Calu3 (cell line): ENCODE results near the gene PANX2. TPM values are rescaled to one million over a fixed set of nuclear protein-coding genes. Genes with fewer than 3 reads are reported as not detected.

Source experiments
- BruUV-seq: library from RNA; stranded (reverse); fragments of 400-500 nt; replicated peaks from 2 replicates; lab custom pipeline; 2021; lab: Mats Ljungman, UMichigan
- CTCF ChIA-PET: fragments of 300-600 bp; sonication (Branson Sonifier 250); formaldehyde crosslinking; loops from one replicate; lab custom pipeline; 2022; ENCODE audit warnings: antibody characterized with exemption; lab: Charles Lee
- DNase-seq: peaks from one replicate; pipeline ENCODE4 v3.0.0; 2022
- H3K27ac Mint-ChIP-seq: one replicate; pipeline ENCODE4 v1.8.0; 2022; ENCODE audit warnings: mixed read lengths; ENCODE audit not compliant: unreplicated experiment
- H3K27me3 Mint-ChIP-seq: one replicate; pipeline ENCODE4 v1.8.0; 2022; ENCODE audit warnings: mixed read lengths; ENCODE audit not compliant: unreplicated experiment
- H3K36me3 Mint-ChIP-seq: one replicate; pipeline ENCODE4 v1.8.0; 2022; ENCODE audit warnings: mild to moderate bottlenecking, moderate library complexity, mixed read lengths; ENCODE audit not compliant: insufficient read depth, unreplicated experiment
- H3K4me1 Mint-ChIP-seq: one replicate; pipeline ENCODE4 v1.8.0; 2022; ENCODE audit warnings: mild to moderate bottlenecking, low read depth, mixed read lengths; ENCODE audit not compliant: unreplicated experiment
- H3K4me3 Mint-ChIP-seq: one replicate; pipeline ENCODE4 v1.8.0; 2022; ENCODE audit warnings: mild to moderate bottlenecking, low read depth, moderate library complexity, mixed read lengths; ENCODE audit not compliant: unreplicated experiment
- H3K9me3 Mint-ChIP-seq: one replicate; pipeline ENCODE4 v1.8.0; 2022; ENCODE audit warnings: low read depth, mixed read lengths; ENCODE audit not compliant: unreplicated experiment
- CTCF ChIP-seq: fragments of 200-600 bp; IDR thresholded peaks from one replicate; pipeline ENCODE4 v1.8.0; 2022; ENCODE audit warnings: antibody characterized with exemption; ENCODE audit not compliant: unreplicated experiment
- intact Hi-C: fragments of 100-400 bp; cut with micrococcal nuclease; formaldehyde crosslinking; loops from one replicate; pipeline ENCODE4 v1.10.0; 2022; ENCODE audit not compliant: unreplicated experiment
- total RNA-seq: library from RNA; stranded (reverse); gene quantifications from 2 replicates; pipeline ENCODE4 v1.2.3, GENCODE V29; 2022

PANX2 gene
- total RNA-seq, 1 experiment from 2014 or later = 2.0 TPM

- Mint-ChIP-seq H3K4me3 (no peak overlapping the region), H3K27me3 (no peaks in the 10 kb centered on the region), H3K36me3 (peaks cover 84% of the 10 kb centered on the region), H3K4me1 (peaks cover 16% of the 10 kb centered on the region), H3K27ac (no peak overlapping the region), H3K9me3 (no peaks in the 10 kb centered on the region)
- CTCF ChIA-PET = no interaction called here
- DNase-seq = no peak
- no TSS peak for BruUV-seq
- intact Hi-C loops = no loop called here
- no peak for TF ChIP-seq CTCF
Measured at GRCh38 chr22:50205781-50206569, 35.4 kb downstream of the PANX2 start.

GRCh38 chr22:50206599-50206998 is 36.1 kb downstream of the PANX2 start:
- H3K9me3 Mint-ChIP-seq = no peaks in the 10 kb centered on the region
- H3K4me1 Mint-ChIP-seq = peaks cover 16% of the 10 kb centered on the region
- DNase-seq = peak; percentile 34
- BruUV-seq = no TSS peak
- TF ChIP-seq CTCF = peak; percentile 74
- peaks cover 82% of the 10 kb centered on the region for H3K36me3 Mint-ChIP-seq
- H3K4me3 Mint-ChIP-seq = no peak overlapping the region
- H3K27me3 Mint-ChIP-seq = no peaks in the 10 kb centered on the region
- H3K27ac Mint-ChIP-seq = no peak overlapping the region
- intact Hi-C loops = no loop called here
- CTCF ChIA-PET = no interaction called here

- TF ChIP-seq CTCF = no peak
- intact Hi-C loops = no loop called here
Measured at GRCh38 chr22:50207383-50208140, 37.0 kb downstream of the PANX2 start.

GRCh38 chr22:50208430-50208938 is 38.0 kb downstream of the PANX2 start:
- intact Hi-C loops = no loop called here
- H3K36me3 Mint-ChIP-seq = peaks cover 75% of the 10 kb centered on the region
- TF ChIP-seq CTCF = no peak

More at GRCh38 chr22:50207383-50208140, 37.0 kb downstream of the PANX2 start:
- DNase-seq = no peak
- Mint-ChIP-seq H3K36me3 (peaks cover 77% of the 10 kb centered on the region), H3K4me1 (peaks cover 8% of the 10 kb centered on the region), H3K27me3 (no peaks in the 10 kb centered on the region), H3K27ac (no peak overlapping the region), H3K4me3 (no peak overlapping the region), H3K9me3 (no peaks in the 10 kb centered on the region)
- no TSS peak for BruUV-seq
- CTCF ChIA-PET = interaction anchor here (1.2 kb wide), 1 partner anchor 17 kb away, joined by 9 read pairs; no protein-coding TSS in a partner anchor

More at GRCh38 chr22:50208430-50208938, 38.0 kb downstream of the PANX2 start:
- H3K27ac Mint-ChIP-seq = no peak overlapping the region
- H3K4me1 Mint-ChIP-seq = peaks cover 7% of the 10 kb centered on the region
- CTCF ChIA-PET = interaction anchor here (0.7 to 1.2 kb wide), 4 partner anchors 18 to 88 kb away, joined by 3 to 9 read pairs (median 6); no protein-coding TSS in a partner anchor
- no peaks in the 10 kb centered on the region for H3K9me3 Mint-ChIP-seq
- no peak overlapping the region for H3K4me3 Mint-ChIP-seq
- H3K27me3 Mint-ChIP-seq = no peaks in the 10 kb centered on the region
- DNase-seq = no peak
- no TSS peak for BruUV-seq
